ENCODE results near the gene FAM98B.

GRCh38 chr15:38499651-38500050 lies 45.7 kb downstream of the FAM98B start:
- TF ChIP-seq CTCF (conservative IDR thresholded peaks at IDR 0.05 in 1 of 2, IDR thresholded peaks at IDR 0.05 in 1 of 2; ENCODE audit: extremely low read depth in 1 of 2, insufficient read depth in 1 of 2, low read depth in 1 of 2, low read length in 2 of 2) (no peak), EZH2 (IDR thresholded peaks at IDR 0.05; ENCODE audit: borderline replicate concordance, low read length) (no peak)

Measured in mammary epithelial cell (primary cell).